NCI-H1694 treated with DMSO at 0.1 percent for 48 hours (cell line): ENCODE data around the gene CTCFL.

Experiments used
- DNase-seq: peaks from one replicate; lab custom pipeline; 2025; lab: John Stamatoyannopoulos, UW

The CTCFL gene

DNA sequence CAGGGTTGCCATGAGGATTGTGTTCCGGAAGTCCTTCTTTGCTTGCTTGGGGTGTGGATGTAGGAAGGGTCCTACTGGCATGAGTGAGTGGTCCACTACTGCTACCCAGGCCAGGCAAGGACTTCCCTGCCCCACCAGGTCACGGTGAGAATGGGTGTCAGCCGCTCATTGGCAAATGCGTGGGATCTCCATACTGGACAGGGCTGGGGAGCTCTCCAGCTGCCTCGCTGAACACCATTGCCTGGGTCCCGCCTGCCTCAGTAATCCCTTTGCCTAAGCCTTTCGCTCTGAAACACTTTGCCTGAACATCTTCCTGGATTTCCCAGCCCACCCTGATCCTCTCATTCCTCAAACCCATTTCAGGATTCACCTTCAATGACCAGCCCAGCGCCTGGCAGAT, 59.5 kb downstream of the CTCFL start:
- no peak for DNase-seq

DNA sequence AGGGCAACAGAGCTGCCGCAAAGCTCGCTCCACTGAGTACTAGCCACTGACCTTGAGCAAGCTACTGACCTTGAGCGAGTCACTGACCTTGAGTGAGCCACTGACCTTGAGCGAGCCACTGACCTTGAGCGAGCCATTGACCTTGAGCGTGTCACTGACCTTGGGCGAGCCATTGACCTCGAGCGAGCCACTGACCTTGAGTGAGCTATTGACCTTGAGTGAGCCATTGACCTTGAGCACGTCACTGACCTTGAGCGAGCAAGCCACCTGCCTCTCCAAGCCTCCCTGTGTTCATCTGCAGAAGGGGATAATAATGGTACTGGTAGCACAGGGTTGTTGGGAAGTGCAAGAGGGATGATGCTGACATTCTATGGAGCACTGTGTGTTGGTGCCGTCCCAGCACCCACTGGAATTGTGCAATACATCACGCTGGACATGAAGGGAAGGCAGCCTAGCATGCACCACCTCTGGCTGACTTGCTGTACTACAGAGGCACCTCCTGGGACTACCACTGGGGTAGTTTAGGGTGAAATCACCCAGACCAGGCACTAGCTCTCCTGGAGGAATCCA, 60.2 kb downstream of the CTCFL start:
- DNase-seq, result no peak

DNA sequence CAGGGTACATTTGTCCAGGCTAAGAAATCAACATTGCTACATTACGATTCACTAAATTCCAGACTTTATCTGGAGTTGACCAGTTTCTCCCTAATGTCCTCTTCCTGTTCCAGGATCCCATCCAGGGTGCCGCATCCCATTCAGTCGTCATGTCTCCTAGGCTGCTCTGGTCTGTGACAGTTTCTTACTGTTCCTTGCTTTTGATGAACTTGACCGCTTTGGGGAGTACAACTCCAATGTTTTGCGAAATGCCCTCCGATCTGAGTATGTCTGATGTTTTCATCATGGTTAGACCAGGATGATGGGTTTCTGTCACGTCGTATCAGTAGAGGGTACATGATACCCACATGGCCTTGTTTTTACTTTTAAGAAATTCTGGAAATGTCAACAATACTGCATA, 62.2 kb downstream of the CTCFL start:
- DNase-seq, result no peak

DNA sequence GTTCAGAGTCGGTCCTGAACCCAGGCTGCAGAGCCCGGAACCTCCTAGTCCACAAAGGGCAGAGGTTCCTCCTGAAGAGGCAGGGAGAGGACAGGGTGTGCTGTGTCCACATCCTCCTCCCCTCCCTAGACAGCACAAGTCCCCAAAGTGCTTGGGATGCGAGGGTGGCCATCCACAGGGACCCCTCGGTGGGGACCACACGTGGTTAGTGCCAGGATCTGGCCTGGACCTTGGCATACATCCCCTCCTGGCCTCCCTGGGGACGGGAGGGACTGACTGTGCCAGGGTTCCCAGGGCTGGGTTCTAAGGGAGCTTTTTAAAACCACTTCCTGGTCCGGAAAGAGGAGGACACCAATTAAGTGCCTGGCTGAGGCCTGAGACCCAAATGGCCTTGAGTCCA, 63.2 kb downstream of the CTCFL start:
- no peak for DNase-seq

DNA sequence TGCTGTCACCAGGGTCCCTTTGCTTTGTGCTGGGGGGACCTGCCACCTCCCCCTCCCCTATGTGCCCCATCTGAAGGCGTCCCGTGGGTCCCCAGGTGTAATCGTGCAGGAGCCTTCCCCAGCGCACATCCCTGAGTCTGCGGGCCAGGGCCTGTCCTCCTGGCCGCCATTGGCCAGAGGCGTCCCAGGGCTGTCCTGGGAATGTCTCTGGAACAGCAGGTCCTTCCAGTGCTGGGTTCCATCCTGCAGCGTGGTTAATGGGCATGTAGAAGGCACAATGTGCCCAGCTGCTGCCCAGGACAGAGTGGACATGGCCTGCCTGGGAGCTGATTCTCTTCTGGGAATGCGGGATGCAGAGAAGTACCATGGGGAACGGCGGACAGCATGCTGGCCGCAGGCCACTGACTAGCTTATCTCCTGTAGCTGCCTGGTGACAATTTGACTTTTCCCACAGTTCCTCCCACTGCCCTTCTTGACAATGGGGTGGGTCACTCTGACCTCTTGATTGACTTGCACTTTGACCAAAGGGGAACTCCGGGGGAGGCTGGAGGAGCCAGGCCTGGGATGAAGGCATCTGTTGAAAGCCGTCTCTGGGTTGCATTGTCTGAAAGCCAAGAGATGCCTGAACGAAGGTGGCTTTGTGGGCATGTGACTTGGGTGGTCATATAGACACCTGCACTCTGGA, 64.0 kb downstream of the CTCFL start:
- DNase-seq, result no peak

DNA sequence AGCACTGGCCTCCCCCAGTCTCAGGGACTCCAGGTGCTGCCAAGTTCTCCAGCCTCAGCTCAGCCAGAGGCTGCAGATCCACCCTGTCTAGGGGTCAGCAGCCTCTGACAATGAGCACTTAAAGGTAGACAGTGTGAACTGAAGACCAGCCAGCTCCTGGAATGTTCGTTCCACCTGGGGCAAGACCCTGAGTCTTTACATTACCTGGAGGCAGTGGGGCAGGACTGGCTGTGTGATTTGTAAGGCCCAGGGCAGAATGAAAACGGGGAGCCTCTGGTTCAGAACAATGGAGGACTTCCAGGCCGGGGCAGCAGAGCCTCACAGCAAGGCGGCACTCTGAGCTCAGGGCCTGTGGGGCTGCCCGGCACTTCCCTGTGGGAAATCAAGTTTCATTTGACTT, 65.0 kb downstream of the CTCFL start:
- DNase-seq, result no peak

DNA sequence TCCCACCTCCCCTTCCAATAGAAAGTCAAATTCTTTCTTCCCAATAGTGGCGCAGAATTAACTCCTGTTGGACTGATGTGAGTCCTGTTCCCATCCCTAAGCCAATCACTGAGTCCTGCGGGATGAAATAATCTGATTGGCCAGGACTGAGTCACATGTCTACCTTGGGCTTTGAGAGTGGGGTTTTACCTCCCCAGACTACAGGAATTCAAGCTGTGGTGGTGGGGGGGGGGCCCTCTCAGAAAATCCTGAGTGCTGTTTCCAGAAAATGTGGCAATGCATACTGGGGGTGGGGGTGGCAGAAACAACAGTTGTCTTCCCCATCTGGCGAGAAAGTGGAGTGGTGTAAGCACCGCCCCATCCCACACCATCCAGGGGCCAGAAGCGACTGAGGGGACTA, 65.7 kb downstream of the CTCFL start:
- DNase-seq, result no peak

DNA sequence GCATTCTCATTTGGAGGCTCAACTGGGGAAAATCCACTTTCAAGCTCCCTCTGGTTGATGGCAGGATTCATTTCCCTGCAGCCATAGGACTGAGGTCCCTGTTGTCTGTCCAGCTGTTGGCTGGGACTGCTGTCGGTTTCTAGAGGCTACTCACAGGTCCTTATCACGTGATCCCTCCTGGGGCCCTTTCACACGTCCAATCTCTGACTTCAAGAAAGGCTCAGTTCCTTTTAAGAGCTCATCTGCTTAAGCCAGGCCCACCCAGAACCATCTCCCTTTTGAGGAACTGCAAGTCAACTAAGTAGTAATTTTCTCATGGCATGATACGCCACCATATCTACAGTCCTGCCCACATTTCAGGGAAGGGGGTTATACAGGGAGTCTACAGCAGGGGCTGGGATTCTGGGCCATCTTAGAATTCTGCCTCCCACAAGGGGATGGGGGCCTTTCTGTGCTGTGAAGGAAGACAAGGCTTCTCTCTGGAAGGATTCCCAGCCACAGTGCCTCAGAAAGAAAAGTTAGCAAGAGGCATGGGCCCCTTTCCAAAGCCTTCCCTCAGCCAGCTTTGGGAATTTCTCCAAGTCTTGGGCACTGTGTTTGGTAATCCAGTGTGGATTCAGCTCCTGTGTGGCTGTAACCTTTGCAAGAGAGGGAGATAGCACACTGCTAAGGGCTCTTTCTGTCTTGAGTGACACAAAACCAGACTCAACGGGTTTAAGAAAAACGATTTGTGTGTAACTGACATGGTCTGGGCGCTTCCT, 66.4 kb downstream of the CTCFL start:
- DNase-seq, result no peak

DNA sequence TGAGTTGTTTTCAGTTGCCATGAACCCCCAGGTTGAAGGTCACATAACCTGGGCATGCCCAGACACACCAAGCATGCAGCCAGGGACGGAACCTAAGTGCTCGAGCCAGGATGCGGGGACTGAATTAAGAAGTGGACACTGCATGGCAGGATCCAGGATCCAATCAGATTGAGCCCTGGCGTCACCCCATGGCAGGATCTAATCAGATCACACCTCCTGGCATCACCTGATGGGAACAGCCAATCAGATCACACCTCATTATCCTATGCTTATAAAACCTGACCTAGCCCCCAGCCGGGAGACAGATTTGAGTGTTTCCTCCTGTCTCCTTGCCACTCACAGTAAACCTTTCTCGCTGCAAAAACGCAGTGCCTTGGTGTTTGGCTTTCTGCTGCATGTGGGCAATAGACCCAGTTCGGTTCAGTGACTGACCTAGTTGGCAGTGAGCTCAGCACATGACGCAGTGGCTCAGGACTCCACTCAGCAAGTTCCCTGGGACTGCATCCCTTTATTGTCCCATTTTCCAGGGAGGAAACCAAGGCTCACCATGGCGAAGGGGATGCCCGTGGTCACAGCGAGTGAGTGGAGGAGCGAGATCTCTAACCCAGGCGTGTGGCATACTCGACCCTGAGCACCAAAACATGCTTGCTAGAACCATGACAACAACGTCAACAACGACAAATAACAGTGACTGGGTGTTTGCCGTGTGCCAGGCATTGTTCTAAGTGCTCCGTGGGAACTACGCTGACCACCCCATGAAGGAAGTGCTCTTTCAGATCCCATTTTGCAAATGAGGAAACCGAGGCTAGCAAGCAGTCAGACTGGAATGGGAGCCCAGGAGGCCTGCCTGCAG, 67.5 kb downstream of the CTCFL start:
- DNase-seq, result no peak

DNA sequence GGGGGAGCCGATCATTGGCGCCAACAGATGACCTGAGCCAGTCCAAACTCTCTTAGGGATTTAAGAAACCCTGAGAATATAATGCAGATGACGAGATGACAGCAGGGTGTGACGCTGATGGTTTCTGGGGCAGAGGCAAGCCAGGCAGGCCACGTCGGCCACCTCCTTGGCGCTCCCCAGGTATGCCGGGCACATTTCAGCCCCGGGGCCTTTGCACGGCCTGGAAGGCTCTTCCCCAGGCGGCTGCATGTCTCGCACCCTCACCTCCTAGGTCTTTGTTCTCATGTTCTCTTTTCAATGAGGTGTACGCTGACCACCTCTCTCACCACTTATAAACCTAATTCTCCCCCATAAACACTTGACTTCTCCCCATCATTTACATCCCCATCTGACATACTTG, 68.8 kb downstream of the CTCFL start:
- DNase-seq, result no peak

DNA sequence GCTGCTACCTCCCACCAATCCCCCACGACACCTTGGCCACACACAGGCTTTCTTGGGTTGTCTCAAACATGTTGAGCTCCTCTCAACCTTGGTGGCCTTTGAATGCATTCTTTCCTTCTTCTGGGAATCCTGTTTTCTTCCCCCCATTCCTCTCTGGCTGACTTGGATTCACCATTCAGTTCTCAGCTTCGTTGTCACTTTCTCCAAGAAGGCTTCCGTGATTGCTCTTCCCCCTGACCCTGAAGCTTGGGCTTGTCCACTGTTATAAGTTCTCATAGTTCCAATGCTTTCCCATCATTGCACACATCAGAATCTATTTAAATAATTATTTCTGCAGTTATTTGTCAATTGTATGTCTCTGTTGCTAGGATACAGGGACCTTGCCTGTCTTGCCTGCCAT, 69.6 kb downstream of the CTCFL start:
- DNase-seq, result no peak

DNA sequence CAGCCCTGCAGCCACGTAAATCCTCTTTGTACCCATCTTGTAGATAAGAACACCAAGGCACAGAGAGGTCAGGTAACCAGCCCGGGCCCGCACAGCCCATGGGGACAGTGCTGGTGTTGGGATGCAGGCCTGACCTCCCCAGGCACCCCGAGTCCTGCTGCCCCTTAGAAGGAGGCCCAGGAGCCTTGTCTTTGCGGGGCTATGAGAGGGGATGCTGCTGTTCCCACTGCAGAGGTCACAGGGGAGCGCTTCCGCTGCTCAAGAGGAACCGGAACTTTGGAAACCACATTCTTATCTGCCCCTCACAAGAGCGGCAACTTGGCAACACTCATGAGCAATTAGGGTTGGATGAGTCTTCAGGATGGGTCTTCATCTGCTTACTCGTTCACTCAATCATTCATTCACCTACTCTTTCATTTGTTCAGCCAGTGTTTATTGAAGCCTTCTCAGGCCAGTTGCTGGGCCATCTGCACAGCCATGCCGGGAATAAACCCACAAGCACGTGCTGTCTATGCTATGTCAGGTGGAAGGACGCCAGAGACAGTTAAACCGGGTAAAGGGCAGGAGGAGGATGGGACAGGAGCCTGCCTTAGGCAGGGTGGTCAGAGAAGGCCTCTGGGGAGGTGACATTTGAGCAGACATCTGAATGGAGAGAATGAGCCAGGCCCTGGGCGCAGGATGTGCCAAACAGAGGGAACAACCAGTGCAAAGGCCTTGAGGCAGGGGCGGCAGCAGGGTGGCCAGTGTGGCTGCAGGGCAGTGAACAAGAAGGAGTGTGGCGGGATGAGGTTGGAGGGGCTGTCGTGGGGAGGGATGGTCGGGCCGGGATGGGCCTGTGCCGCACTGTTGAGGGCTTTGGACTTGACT, 72.9 kb downstream of the CTCFL start:
- no peak for DNase-seq

DNA sequence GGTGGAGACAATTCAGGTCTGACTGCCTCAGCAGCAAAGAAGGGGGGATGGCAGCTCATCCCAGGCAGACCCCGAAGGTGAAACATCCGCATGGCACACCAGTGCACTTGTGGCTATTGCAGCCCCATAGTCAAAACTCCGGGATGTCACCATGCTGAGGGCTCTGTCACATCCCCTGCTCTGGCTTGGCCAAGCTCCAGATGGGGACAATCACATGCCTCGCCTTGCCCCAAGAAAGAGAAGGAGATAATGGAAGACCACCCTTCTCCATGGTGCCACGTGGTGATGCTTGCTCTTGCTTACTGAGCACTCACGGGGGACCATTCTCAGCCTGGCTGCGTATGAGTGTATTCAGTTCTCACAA, 73.5 kb downstream of the CTCFL start:
- DNase-seq, result no peak

DNA sequence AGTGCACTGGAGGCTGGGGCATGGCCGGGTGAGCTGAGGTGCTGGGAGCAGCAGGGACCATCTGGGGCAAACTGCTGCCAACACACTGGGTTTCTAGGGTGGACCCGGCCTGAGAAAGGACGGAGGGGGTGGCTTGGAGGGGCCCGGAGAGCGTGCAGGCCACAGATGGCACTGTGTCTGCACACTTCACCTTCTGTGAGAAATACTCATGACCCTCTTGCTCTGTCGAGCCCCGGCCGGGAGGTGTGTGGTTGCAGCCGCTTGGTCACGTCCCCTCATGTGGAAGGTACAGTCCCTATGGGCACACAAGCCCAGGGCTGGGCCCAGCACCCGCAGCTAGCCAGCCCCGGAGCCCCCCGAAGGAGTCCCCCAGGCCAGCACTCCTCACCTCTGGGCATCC, 74.0 kb downstream of the CTCFL start:
- no peak for DNase-seq

DNA sequence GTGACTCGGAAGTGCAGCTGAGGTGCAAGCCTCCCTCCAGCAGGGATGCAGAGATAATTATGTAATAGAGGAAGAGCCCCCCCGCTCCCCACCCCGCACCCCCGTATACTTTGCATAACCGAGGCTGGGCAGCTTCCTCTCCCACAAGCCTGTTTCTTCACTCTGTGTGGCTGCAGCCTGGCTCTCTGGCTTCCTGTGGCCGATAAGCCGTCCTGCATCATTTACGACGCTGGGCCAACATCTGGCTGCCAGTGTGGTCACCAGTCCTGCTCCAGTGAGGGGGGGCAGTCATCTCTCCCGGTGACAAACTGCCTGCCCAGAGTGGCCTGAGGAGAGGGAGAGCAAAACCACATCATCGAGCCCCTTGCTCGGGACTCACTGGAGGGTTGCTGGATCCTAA, 74.5 kb downstream of the CTCFL start:
- no peak for DNase-seq

DNA sequence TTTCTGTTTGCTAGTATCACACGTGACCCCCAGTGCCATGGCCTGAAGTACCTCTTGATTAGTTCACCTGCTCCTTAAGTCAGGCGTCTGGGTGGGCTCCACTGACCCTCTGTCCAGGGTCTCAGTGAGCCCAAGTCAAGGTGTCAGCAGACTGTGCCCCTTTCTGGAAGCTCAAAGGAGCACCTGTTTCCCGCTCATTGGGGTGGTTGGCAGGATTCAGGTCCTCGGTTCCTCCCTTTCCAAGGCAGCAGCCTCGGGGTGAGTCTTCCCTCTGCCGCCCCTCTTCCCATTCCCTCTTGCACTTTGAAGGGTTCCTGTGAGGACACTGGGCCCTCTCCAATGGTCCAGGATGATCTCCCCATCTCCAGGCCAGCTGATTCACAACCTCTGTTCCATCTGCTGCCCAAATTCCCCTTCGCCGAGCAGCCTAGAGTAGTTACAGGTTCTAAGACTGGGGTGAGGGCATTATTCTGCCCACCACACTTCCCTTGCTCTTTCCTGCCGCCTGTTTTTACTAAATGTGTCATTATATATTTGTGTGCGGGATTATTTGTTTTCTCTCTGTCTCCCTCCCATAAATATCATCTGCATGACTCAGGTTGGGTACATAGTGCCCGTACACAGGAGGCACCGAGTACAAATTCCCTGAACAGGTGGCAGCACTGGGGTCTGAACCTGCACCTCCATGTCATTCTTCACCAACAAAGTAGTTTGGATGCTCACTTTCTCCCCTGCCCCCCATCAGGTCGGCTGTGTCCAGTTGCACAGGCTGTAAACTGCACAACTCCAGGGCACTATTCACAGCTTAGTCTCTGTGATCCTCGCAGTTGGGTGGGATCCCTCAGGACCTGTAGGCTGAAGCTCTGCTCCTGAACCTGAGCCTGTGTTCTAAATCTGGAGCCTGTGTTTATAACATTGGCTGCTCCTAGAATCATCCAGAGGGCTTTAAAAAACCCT, 75.3 kb downstream of the CTCFL start:
- no peak for DNase-seq

DNA sequence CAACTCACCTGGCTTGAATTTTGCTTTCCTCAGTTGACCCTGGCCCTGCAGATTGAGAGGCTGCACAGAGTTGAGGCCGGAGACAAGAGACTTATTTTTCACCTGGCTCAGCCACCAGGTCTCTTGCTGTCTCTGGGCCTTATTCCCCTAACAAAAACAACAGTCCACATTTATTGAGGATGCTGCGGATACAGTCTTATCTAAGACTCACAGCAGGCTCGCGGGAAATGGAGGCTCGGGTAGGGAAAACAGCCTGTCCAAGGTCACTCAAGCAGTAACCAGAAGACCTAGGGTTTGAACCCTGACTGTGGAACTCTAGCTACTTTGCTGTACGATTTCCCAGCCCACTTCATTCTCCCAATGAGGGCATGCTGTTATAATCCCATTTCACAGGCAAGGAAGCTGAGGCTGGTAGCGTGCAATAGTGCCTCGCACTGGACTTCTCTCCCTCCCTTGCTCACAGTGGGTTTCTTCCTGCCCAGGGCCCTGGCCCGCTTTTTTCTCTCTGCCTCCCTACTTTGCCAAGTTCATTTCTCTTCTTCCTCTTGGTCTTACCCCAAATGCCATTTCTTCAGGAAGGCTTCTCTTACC, 76.1 kb downstream of the CTCFL start:
- DNase-seq, result no peak
